ENCODE data around the gene DCST2. TPM values are rescaled to one million over a fixed set of nuclear protein-coding genes. Genes with fewer than 3 reads are reported as not detected.

DCST2 gene
- total and polyA plus RNA-seq, 2 donors (not counting 3 experiments of a cell fraction or from before 2014, with no cell fraction given), result 0.29 to 0.51 TPM

DNA sequence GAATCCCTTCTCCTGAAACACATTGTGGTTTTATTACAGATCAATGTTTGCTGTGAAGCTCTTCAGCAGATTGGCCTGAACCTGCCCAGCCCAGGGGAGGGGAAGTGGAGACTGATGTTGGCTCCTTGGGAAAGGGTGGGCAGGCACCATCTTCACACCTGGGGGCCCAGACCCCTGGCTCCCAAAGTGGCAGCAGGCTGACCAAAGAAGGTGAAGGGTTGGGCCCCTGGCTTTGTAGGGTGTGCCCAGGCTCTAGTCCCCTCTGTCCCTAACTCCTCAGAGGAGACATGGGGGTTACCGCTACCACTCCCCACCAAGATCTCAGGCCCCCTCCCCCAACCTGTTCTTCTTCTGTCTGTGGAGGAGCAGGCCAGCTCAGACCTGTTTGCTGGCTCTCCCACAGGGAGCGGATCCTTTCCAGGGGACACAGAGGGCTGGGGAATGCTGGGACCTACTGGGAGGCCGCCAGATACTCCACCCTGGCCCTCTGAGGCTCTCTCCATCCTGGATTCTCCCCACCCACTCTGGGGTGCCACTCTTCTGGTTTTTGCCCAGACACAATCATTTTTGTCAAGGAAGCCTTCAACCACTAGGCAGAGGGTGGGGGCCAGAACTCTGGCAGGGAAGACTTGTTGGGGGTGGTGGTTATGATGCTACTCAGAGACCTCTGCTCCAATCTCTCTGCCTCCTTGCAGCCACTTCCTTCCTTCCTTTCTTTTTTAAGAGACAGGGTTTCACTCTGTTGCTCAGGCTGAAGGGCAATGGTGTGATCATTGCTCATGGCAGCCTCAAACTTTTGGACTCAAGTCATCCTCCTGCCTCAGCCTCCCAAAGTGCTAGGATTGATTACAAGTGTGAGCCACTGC lies 40.0 kb upstream of the DCST2 start:
- FAIRE-seq (no peak), DNase-seq (ENCODE audit: low read depth, low spot score) (no peak)
- peaks cover 4 to 6% of the 10 kb centered on the region in 2 experiments for H3K36me3 ChIP-seq (ENCODE audit: control insufficient read depth in 2 of 2, extremely low read depth in 1 of 2, insufficient read depth in 2 of 2, low read length in 2 of 2)
- no peak overlapping the region for H3K4me3 ChIP-seq (replicated peaks in 1 of 3; ENCODE audit: insufficient read depth in 1 of 3, low read depth in 1 of 3, low read length in 3 of 3)
- dilution Hi-C loops (cut with MboI; ENCODE audit: extremely low pct_ligation_motif_present, low sequenced_read_pairs) (no loop called here), intact Hi-C loops (cut with micrococcal nuclease) (no loop called here)
- CTCF ChIA-PET, result interaction anchor here (0.9 to 2.4 kb wide), 4 partner anchors 9 to 56 kb away, joined by 3 to 7 read pairs (median 6); partner anchors contain the start of gene EFNA4
- no peaks in the 10 kb centered on the region for H3K9me1 ChIP-seq (replicated peaks; ENCODE audit: control insufficient read depth, extremely low read depth, insufficient read depth, low read length)
- POLR2A ChIA-PET, result no interaction called here
- H3K79me2 ChIP-seq (ENCODE audit: control insufficient read depth, insufficient read depth, low read length), result no peaks in the 10 kb centered on the region
- peaks cover 0 to 4% of the 10 kb centered on the region in 2 experiments for H3K27me3 ChIP-seq (ENCODE audit: control insufficient read depth in 2 of 2, insufficient read depth in 2 of 2, low read length in 2 of 2)
- H3K9ac ChIP-seq (replicated peaks; ENCODE audit: extremely low read depth, insufficient read depth, low read length), result no peak overlapping the region
- H3K4me2 ChIP-seq (ENCODE audit: insufficient read depth, low read length), result no peak overlapping the region
- no peak overlapping the region for H2AFZ ChIP-seq (ENCODE audit: low read depth, low read length)
- no peak overlapping the region for H3K27ac ChIP-seq (ENCODE audit: insufficient read depth, low read depth, low read length)
- no peaks in the 10 kb centered on the region for H3K9me3 ChIP-seq (replicated peaks; ENCODE audit: control insufficient read depth, insufficient read depth, low read length)
- no peaks in the 10 kb centered on the region for H4K20me1 ChIP-seq (replicated peaks; ENCODE audit: control insufficient read depth, extremely low read depth, insufficient read depth, low read length)
- no TSS peak for BruUV-seq (replicated peaks)
- no peak for TF ChIP-seq JUN (IDR thresholded peaks at IDR 0.05; ENCODE audit: borderline replicate concordance, insufficient read depth, insufficient read length, low read depth)
- TF ChIP-seq, protein P1, sequence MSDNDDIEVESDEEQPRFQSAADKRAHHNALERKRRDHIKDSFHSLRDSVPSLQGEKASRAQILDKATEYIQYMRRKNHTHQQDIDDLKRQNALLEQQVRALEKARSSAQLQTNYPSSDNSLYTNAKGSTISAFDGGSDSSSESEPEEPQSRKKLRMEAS (IDR thresholded peaks at IDR 0.05; ENCODE audit: insufficient read depth, insufficient read length), result no peak
- no peak for TF ChIP-seq FOS (IDR thresholded peaks at IDR 0.05; ENCODE audit: borderline replicate concordance, insufficient read depth, low read length)
- TF ChIP-seq MYC (IDR thresholded peaks at IDR 0.05; ENCODE audit: low read depth, low read length), result no peak
- TF ChIP-seq EZH2 (IDR thresholded peaks at IDR 0.05; ENCODE audit: borderline replicate concordance, low read depth, low read length, severe bottlenecking), result no peak
- no peak for TF ChIP-seq GATA2 (IDR thresholded peaks at IDR 0.05; ENCODE audit: insufficient read depth, insufficient read length, low read depth, low read length)
- TF ChIP-seq POLR2A (IDR thresholded peaks at IDR 0.05; ENCODE audit: low read depth, low read length), result no peak
- TF ChIP-seq, protein P2, sequence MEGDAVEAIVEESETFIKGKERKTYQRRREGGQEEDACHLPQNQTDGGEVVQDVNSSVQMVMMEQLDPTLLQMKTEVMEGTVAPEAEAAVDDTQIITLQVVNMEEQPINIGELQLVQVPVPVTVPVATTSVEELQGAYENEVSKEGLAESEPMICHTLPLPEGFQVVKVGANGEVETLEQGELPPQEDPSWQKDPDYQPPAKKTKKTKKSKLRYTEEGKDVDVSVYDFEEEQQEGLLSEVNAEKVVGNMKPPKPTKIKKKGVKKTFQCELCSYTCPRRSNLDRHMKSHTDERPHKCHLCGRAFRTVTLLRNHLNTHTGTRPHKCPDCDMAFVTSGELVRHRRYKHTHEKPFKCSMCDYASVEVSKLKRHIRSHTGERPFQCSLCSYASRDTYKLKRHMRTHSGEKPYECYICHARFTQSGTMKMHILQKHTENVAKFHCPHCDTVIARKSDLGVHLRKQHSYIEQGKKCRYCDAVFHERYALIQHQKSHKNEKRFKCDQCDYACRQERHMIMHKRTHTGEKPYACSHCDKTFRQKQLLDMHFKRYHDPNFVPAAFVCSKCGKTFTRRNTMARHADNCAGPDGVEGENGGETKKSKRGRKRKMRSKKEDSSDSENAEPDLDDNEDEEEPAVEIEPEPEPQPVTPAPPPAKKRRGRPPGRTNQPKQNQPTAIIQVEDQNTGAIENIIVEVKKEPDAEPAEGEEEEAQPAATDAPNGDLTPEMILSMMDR (IDR thresholded peaks at IDR 0.05; ENCODE audit: extremely low read depth in 1 of 2, insufficient read depth in 1 of 2, low read depth in 1 of 2, low read length in 2 of 2), result no peak
- TF ChIP-seq POLR2AphosphoS5 (IDR thresholded peaks at IDR 0.05; ENCODE audit: insufficient read depth, low read depth, low read length), result no peak
- H3K4me1 ChIP-seq (ENCODE audit: control insufficient read depth, extremely low read depth, insufficient read depth, low read length), result no peaks in the 10 kb centered on the region

All from endothelial cell of umbilical vein (primary cell).